Activated T-cell treated with anti-CD3 and anti-CD28 coated beads, Interleukin-2, amount 50 U/mL, for 1 hour (primary cell): ENCODE data around the gene CENPU.
A peak's percentile ranks its signal among the peaks of the same experiment; 100 is the strongest.
"Not testable (repeated sequence)": the region's sequence is repeated elsewhere in the genome, so short reads cannot be mapped to it uniquely, and the experiment has no call there.

ENCODE experiments used
- DNase-seq: peaks from one replicate; pipeline ENCODE4 v3.0.0-alpha.2; 2020

CENPU gene

DNA sequence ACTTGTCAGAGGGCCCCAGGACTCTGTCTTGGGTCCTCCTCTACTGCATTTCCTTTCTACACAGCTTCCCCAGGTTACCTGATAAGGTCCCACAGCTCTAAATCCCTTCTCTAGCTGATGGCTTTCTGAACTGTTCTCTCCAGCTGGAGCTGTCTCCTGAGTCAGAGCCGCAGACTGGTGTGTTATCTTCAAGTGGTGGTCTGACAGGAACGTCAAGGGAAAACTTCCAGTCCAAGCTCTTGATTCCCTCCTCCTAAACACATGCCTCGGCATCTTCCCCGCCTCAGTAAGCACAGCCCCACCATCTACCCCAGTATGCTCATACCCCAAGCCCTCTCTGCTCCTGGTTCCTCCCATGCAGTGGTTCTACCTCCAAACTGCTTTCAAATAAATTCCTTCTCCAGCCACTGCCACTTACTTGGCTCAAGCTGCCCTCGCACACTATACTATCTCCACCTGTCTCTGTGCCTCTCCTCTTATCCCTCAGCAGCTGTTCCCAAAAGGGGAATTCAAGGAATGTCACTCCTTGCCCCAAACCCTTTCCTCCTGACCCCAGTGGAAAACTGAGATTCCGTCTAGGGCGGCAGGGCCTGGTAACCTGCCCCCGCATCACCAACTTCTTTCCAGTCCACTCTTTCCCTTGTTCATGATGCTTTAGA lies 17.2 kb upstream of the CENPU start:
- DNase-seq = no peak

DNA sequence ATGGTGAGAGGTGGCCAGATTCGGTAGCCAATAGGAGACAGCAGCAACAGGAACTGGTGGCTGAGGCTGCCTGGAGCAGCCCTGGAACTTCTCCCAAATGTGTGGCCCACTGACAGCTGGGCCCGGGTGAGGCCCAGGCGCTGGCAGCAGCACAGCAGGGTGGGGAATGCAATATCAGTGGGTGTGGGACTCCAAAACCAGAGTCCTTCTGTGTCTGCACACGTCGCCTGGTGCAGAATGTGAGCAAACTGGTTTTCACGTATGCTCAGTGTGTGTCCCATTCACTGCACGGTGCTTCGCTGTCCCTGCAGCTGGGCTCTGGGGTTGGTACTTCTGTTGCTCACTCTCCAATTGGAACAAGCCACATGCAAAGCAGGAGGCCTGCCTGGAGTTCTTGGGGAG lies 14.4 kb upstream of the CENPU start:
- DNase-seq = no peak

DNA sequence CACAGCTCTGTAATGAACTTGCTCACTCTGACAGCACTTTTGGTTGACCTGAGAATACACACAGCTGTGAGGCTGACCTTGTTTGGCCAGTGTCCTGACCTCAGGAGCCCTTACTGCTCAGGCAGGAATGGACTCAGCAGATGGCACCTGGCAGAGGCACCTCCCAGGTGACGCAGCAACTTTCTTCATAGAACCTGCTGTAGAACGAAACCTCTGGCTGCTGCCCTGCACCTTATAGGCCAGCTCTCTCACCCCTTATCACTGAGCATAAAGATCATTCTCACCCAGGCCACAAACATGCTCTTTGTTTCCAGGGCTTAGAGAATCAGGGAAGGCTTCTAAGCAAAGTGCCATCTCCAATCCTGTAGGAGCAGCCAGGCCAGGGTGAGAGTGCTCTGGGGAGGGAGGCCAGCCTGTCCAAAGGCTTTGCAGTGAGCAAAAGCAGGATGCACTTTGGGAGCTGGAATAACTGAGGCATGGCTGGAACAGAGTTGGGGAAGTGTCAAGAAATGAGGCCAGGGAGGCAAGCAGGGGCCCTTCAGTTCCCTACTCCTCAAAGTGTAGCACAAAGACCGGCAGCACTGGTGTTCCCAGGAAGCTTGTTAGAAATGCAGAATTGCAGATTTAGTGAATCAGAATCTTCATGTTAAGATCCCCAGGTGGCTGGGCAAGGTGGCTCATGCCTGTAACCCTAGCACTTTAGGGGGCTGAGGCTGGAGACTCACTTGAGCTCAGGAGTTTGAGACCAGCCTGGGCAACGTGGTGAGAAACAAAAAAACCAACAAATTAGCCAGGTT lies 13.3 kb upstream of the CENPU start:
- DNase-seq = no peak

DNA sequence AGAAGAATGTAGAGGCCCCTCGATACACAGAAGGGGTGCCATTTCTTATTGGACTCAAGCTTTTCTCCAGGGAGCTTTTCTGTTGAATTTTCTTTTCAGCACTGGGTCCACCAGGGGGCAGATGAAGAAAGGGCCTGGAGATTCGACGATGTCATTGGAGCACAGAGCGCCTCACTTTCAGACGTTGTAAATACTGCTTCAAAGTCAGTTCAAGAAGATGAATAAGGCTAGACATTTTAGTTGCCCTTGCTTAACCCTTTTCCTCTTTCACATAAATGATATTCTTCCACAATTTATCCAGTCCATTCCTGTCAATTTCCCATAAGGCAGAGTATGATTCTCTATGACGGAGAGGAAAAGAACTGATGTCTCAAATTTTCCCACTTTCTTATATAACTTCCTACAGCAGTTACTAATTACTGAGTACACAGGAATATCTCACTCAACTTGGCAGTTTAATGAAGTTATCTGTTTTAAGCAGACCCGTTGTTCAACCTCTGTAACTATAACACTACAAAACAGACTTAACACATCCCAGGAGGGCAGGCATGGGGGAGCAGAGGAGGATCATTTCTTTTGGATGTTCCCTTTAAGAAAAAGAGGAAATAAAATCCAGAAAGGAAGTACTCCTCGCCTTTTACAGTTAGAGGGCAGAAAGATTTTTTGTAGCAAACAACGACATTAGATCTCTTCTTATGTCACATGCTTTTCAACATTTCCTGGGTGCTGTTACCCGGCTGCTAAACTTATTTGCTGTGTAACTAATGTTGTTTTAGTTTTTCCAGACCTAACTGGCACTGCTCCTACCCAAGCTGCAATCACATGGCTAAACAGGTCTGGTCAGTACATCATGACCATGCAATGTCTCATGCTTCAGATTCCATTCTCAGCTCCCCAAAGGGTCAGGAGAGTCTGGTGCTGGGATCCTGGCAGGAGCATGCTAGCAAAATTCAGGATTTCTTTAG lies 12.2 kb upstream of the CENPU start:
- peak; percentile 62 for DNase-seq

DNA sequence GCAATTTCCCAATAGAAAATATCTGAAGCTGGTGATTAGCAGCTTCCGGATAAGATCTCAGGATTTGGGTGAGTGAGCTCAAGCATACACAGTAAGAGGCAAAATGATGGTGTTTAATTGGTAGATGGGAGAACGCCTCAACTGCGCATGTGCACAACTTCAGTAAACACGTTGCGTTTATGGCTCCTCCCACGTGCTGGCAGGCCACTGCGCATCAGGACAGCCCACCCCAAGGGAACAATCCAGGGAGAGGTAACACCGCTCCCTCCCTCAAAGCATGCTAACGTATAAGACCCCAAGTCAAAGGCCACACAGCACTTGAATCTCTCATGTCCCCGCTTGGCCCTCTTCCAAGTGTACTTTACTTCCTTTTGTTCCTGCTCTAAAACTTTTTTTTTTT lies 10.3 kb upstream of the CENPU start:
- DNase-seq = no peak

DNA sequence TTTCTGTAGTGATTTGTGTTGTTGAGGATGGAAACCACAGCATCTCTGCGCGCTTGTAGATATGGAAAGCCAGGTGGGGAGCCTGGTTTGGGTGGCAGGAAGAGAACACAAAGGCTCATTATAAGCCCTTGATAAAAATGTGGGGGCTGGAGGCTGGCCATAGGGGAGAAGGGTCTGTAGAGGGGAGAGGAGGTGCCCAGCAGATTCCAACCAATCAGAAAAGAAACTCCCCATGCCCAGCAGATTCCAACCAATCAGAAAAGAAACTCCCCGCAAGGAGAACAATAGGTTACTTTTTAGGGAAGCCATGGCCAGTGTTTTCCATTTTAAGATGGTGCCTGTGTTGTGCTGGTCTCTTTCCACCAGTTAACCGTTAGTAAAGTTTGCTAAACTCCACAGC lies 9.8 kb upstream of the CENPU start:
- no peak for DNase-seq

DNA sequence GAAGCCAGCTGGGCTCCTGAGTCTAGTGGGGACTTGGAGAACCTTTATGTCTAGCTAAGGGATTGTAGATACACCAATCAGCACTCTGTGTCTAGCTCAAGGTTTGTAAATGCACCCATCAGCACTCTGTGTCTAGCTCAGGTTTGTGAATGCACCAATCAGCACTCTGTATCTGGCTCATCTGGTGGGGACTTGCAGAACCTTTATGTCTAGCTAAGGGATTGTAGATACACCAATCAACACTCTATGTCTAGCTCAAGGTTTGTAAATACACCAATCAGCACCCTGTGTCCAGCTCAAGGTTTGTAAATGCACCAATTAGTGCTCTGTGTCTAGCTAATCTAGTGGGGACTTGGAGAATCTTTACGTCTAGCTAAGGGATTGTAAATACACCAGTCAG lies 7.8 kb upstream of the CENPU start:
- DNase-seq = not testable (repeated sequence)

DNA sequence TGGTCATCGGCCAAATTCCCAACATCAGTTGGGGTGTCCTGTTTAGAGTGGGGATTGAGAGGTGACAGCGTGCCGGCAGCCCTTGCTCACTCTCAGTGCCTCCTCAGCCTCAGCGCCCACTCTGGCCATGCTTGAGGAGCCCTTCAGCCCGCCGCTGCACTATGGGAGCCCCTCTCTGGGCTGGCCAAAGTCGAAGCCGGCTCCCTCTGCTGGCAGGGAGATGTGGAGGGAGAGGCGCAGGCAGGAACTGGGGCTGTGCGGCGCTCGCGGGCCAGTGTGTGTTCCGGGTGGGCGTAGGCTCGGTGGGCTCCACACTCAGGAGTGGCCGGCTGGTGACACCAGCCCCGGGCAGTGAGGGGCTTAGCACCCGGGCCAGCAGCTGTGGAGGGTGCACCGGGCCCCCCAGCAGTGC lies 7.1 kb upstream of the CENPU start:
- no peak for DNase-seq

DNA sequence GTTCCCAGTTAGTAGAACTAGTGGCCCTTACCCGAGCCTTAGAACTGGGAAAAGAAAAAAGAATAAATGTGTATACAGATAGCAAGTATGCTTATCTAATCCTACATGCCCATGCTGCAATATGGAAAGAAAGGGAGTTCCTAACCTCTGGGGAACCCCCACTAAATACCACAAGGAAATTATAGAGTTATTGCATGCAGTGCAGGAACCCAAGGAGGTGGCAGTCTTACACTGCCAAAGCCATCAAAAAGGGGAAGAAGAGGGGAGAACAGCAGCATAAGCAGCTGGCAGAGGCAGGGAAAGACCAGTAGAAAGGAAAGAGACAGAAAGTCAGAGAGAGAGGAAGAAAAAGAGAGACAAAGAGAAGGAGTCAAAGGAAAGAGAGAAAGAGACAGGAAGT lies 5.7 kb upstream of the CENPU start:
- not testable (repeated sequence) for DNase-seq

DNA sequence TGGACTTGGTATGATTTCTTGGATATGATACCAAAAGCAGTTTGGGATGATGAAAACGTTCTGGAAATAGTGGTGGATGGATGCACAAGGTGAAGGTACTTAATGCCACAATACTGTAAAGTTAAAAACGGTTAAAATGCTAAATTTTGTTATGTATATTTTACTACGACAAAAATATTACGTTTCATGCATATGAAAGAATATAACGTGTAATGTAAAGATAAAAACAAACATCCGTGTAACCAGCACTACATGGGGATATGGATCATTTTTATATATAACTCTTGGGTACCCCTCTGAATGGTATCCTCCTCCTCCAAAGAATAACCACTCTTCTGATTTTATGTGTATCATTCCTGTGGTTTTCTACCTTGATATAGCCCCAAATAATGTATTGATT lies 862 bp upstream of the CENPU start:
- no peak for DNase-seq

DNA sequence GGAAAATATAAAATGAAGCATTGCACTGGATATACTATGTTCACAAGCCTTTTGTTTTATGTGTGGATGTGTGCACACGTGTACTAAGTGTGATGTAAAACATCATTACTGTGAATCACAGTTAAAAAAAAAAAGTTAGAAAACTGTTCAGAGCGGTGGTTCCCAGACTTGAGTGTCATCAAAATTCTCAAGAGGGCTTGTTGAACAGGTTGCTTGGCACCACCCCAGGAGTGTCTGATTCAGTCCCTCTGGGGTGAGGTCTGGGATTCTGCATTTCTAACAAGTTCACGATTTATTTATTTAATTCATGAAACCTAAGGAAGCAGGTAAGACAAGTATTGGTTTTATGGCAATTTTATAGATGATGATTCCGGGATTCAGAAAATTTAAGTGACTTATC lies 1.8 kb downstream of the CENPU start:
- DNase-seq = no peak

DNA sequence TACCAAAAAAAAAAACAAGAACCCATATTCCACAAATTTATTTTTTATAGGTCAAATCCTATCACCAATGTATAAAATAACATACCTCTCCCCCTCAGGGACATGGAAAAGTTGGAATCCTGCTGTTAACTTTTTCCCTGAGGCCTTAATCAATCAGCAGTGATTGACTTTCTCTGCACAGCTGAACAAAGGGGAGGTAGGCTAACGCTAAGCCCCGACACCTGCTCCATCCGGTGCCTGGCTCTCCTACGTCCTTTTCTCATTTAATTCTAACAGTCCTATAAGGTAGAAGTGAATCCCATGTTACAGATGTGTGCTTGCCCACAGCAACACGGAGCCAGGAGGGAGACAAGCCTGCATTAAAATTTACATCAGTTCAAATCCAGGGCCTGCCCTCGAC lies 2.8 kb downstream of the CENPU start:
- no peak for DNase-seq

DNA sequence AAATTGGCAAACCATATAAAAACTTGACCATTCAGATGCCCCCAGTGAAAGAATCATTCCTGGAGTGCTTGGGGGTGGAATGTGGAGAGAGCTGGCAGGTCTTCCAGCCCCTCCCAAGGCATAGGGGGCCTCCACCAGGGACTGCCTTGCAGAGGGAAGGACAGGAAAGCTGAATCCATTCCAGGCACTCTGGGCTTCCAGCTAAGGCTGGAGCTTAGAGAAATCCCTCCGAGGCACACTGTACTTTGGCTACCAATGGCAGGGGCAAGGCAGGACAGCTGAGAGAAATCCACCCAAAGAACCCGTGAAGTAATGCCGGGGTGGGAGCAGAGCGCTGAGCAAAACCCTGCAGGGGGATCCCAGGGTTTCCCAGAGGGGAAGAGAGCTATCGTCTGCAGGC lies 4.0 kb downstream of the CENPU start:
- DNase-seq = no peak

DNA sequence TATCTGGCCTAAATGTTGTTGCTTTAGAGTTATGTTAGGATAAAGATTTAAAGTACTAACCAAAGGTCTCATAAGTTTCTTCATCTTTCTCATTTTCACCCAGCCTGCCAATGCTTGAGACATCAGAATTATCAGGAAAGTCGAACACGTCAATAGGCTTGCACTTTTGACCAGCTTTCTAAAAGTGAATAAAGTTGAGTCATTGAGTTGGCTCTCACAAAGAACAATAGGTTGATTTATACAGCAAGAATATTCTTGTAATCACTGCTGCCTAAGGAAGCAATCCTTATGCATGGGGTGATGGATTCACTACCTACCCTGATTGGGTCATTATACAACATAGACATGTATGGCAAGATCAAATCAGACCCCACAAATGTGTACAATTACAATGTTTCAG lies 5.0 kb downstream of the CENPU start:
- no peak for DNase-seq

DNA sequence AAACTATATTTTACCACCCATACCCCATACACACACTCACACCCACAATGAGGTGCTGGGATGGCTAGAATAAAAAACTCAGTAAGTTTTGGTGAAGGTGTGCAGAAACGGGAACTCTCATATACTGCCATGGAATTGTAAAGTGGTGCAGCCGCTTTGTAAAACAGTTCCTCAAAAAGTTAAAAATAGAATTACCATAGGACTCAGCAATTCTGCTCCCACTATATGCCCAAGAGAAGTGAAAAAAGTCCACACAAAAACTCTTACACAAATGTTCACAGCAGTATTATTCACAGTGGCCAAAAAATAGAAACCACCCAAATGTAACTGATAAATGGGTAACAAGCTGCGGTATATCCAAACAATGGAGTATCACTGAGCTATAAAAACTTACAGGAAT lies 6.5 kb downstream of the CENPU start:
- DNase-seq = no peak

DNA sequence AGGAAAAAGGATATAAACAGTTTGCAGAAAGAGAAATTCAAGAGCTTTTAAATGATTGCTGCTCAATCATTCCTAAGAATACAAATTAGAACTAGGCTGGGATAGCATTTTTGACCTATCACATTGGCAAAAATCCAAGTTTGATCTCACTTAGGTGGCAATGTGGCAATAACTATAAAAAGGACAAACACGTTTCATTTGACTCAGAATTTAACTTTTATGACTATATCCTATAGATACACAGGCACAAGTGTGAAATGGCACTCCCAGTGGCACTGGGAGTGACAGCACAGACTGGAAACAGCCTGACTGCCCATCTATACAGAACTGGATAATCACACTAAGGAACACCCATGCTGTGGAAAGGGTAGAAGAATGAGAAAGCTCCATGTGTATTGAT lies 11.1 kb downstream of the CENPU start:
- no peak for DNase-seq

DNA sequence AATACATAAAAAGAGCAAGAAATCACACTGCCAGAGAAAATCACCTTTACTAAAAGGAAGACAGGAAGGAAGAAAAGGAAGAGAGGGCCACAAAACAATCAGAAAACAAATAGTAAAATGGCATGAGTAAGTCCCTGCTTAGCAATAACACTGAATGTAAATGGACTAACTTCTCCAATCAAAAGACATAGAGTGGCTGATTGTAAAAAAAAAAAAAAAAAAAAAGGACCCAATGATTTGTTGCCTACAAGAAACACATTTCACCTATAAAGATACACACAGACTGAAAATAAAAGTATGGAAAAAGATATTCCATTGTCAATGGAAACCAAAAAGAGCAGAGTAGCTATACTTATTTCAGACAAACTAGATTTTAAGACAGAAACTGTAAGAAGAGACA lies 12.6 kb downstream of the CENPU start:
- DNase-seq = no peak

DNA sequence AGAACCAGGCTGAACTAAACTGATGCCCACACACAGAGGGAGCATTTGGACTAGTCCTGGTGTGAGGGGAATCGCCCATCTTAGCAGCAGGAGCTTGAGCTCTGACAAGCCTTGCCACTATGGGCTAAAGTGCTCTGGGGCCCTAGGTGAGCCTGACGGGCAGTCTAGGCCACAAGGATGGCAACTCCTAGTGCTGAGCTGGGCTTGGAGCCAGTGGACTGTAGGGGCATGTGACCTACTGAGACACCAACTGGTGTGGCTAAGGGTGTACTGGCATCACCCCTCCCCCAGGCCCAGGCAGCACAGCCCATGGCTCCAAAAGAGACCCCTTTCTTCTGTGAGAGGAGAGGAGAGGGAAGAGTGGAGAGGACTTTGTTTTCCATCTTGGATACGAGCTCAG lies 14.5 kb downstream of the CENPU start:
- no peak for DNase-seq

DNA sequence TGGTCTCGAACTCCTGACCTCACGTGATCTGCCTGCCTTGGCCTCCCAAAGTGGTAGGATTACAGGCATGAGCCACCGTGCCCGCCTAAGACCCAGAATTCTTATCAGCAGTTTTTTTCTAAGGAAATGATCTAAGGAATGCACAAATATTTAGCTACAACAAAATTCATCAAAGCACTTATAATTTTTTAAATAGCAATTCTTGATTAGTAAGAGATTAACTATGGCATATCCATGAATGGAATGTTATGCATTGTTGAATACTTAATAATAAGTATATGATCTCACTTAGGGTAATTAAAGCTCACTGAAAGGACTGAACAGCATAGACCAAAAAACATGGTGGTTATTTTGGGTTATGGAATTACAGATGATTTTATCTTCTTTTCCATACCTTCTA lies 18.4 kb downstream of the CENPU start:
- DNase-seq = no peak

DNA sequence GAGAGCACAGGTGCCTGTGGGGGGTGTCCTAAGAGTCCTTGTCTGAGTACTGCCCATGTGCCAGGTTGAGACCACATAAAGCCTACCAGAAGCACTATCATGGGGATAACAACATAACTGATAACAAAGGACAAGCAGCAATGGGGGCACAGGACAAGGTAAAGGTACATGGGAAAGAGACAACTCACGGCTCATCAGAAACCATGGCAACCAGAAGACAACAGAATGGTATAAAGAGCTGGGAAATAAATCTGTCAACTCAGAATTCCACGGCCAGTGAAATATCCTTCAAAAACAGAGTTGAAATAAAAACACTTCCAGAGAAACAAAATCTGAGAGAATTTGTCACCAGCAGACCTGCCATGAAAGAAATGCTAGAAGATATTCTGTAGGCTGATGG lies 20.0 kb downstream of the CENPU start:
- no peak for DNase-seq

DNA sequence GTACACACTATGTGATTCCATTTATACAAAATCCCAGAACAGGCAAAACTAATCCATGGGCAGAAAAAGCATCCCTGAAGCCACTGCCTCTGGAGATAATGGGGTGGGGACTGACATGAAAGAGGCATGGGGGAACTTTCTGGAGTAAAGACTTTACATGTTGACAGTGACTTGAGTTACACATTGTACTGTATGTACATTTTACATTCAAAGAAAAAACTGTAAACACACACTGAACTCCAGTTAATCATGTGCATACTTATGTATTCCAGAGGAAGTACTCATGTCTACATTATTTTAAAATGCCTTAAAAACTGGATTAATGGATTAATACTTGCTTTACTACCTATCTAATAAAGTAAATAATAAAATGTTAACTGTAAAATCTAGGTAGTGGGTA lies 21.6 kb downstream of the CENPU start:
- no peak for DNase-seq

DNA sequence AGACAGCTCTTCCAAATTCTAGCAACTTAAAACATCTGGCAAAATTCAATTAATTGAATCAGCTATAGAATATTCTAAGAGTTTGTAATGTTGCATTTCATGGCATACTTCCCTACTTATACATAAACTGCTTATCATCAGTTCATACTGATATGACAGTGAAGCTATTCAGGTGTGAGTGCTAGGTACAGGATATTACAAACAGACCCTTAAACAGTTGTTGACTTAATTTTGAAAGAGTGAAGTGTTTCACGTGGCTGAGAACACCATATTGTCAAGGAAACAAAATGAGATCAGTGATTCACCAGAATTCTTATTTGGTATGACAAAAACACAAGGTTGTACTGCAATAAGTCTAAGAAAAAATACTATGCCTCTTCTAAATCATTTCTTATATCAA lies 27.4 kb downstream of the CENPU start:
- no peak for DNase-seq

DNA sequence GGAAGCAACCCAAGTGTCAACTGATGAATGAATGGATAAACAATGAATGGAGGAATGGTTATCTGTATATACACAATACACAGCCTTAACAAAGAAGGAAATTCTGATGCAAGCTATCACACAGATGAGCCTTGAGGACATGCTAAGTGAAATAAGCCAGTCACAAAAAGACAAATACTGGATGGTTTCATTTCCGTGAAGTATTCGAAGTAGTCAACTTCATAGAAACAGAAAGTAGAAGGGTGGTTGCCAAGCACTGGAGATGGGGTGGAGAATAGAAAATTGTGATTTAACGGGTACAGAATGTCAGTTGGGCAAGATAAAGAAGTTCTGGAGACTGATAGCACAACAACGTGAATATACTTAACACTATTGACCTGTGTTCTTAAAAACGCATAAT lies 28.2 kb downstream of the CENPU start:
- no peak for DNase-seq

DNA sequence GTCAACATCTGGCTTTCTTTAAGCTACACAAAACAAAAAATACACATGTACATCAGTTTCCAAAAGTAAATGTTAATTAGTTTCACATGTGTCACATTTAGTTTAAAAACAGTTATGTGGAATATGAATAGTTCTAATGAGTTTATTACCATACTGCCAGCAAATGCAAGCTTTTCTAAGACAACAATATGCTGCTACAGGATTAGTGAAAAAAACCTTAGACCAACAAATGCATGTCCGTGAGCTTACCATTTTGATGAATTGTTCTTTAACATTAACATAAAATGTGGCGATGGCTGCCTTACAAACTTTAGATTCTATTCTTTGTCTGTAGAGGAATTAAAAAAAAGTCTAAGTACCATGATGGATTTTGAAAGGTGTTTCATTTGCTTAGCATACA lies 31.8 kb downstream of the CENPU start:
- DNase-seq = no peak
